GM18519 (cell line): ENCODE measurements around the gene ACSS3.

Experiments used
- ATAC-seq: cut with Tn5 transposase; IDR thresholded peaks from one replicate; pipeline ENCODE4 v1.9.1; 2021; ENCODE audit warnings: mild to moderate bottlenecking, moderate library complexity; ENCODE audit not compliant: unreplicated experiment, low FRiP score

ACSS3 gene

GRCh38 chr12:81212996-81213696 is 135.3 kb downstream of the ACSS3 start:
- no peak for ATAC-seq

DNA sequence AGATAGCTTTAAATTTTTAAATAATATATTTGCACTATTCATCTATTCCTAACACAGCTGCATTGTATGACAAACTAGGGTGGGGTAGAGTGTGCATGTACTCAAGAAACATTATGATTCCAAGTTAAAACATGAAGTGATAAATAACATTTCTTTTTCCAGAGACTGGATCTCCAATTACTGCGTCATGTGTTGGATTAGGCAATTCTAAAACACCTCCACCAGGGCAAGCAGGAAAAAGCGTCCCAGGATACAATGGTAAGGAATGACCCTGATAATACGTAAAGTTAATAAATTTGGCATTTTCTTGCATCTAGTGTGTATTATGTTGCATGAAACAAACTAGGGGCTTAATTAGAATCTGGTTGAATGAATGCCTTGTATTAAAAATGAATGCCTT is 138.9 kb downstream of the ACSS3 start:
- ATAC-seq = no peak

DNA sequence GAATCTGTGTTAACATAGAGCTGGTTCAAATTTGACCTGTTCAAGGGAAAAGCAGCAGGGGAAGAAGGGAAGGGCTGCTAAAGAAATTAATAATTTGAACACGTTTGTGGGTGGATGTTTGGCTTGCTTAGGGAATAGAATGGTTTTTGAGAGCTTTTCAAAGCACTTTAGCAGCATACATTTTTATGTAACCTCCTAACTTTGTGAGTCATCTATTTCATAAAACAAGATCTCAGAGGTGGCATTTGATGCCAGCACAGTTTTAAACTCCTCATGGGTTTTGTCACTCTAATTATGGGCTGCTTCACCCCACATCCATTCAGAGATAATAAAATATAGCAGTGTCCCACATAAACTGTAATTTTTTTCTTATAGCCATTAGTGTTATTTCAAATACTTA is 143.8 kb downstream of the ACSS3 start:
- no peak for ATAC-seq

- no peak for ATAC-seq
Observed at GRCh38 chr12:81222846-81223592, 145.1 kb downstream of the ACSS3 start.

GRCh38 chr12:81224626-81225025 is 146.7 kb downstream of the ACSS3 start:
- ATAC-seq = no peak

DNA sequence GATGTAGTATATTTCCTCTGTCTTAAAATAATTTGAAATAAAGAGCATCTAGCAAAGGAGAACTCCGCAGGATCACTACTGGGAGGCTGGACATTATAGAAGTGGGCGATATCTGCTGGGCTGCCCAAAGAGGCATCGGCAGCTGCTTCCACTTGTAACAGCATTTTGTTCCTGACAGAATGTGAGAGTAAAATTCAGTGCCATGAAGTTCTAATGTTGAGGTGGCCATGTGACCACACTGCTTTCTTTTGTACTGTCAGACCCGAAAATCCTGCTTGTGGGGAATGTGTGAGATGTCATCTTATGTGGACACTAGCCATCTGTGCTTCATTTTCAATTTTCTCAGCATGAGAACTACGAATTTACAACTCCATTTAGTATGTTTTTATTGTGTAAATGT is 151.9 kb downstream of the ACSS3 start:
- no peak for ATAC-seq

DNA sequence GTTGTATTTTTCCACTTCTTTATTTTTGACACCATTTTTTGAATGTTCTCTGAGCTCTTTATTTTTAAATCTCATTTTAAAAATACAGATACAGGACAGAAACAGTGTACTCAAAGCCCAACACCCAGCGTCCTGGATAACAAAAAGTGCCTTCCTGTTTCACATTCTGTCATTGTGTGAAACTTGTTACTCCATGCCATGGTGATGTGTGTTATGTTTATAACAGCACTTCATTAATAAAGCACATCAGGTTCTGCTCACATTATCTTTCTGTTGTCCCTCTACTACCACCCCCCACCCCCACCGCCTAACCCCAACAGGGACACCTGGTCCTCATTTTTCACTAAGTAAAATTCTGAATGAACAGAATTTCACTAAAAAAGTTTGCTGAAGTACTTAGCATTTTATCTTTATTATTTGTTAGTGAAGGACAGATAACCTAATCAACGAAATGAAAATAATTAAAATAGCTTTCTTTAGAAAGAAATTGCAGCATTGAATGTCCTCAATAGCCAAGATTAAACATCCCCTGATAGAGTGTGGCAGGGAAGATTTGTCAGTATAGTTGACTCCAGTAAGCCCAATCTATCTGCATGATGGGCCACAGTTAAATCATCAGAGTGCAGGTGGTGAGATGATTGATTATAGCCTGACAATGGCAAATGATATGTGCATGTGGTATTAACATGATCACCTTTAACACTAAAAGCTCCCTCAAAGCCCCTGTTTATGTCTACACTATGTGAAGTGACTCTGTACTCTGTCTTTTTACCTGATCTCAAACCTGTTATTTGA is 153.9 kb downstream of the ACSS3 start:
- no peak for ATAC-seq

DNA sequence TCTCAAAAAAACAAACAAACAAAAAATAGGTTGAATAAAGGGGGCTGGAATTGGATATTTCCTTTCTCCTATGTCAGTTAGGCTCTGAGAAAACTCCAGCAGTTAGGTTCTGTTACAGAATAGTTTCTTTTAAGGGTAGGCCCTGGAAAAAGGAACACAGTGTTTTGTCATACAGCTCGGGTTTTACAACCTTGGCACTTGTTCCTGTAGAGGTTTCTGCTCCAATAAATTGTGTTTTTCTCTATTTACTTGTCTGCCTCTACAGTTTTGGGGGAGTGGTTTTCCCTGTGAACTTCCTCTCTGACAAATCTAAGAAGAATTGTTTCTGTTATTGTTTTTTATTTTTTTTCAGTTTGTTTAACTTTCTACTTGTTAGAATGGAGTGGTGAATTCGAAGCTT is 167.6 kb downstream of the ACSS3 start:
- no peak for ATAC-seq

DNA sequence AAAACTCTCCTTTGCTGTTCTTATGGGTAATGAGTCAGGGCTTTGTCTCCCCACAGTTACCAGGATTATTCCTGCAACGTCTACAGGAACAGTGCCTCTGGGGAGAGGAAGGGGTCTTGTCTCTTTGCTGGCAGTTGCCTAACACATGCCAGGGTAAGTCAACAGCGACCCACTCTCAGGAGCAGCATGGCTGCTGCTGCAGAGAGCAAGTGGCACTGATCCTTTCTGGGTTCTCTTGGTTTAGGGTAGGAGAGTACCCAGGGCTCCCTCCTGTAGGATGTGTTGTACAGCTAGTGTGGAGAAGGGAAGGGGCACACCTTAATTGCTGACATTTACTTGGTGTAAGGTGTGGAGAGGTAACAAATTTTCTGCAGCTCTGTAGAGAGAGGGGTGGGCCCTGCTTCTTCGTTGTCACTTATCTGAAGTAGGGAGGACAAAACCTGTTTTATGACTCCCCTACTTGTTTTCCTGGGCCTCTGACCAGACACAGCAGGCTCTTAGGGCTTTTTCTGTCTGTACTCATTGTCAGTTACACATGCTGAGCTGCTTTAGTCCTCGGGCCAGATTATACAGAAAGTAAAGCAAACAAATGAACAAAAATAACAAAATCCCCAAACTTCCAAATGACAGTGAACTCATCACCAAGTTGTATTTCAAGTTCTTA is 168.2 kb downstream of the ACSS3 start:
- no peak for ATAC-seq

DNA sequence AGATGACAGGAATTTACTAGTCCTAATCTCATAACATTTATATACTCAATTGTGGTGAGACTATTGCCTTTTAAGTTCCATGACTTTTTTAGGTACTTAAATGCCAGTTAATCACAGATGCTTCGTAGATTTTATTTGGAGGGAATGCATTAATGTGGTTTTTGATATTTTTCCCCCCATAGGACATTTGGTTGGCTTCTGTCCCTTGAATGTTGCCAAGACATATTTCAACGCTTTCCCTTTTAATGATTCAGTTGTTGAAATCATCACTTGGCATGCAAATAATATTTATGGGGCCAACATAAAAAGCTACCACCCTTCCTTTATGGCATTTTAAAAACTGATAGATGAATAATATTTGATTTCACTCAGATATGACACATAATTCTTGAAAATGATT is 172.1 kb downstream of the ACSS3 start:
- ATAC-seq = no peak

GRCh38 chr12:81252228-81252627 is 174.3 kb downstream of the ACSS3 start:
- ATAC-seq = no peak

- ATAC-seq = no peak
Observed at GRCh38 chr12:81253360-81253759, 175.5 kb downstream of the ACSS3 start.

DNA sequence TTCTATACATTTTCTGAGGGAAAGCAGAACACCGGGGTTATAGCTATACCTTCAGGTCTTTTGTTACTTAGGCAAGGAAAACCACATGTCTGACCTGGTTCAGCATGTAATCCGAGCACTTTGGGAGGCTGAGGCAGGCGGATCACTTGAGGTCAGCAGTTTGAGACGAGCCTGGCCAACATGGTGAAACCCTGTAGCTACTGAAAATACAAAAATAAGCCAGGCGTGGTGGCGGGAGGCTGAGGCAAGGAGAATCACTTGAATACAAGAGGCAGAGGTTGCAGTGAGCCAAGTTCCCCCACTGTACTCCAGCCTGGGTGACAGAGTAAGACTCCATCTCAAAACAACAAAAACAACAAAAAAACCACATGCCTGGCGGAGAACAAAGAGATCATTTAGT is 177.6 kb downstream of the ACSS3 start:
- ATAC-seq = no peak

DNA sequence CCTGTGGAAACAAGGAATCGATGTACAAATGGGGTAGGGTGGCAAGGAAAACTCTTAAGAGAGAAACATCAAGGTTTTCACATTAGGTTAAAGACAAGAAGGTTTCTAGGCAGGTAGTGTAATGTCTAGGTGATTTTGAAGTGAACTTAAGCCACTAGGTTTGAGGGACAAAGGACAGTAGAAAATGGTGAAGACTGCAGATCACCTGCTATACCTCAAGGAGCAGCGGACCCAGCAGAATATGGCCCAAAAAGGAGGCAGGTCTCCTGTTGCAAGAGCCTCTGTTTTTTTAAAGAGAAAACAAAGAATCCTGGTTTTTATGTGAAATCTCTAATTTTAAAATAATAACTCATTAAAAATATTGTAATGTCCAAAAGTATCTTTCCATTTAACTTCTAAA is 178.1 kb downstream of the ACSS3 start:
- ATAC-seq = no peak

- no peak for ATAC-seq
Observed at GRCh38 chr12:81257947-81258551, 180.2 kb downstream of the ACSS3 start.

GRCh38 chr12:81259360-81259759 is 181.5 kb downstream of the ACSS3 start:
- no peak for ATAC-seq

- no peak for ATAC-seq
Observed at GRCh38 chr12:81261508-81262207, 183.8 kb downstream of the ACSS3 start.

GRCh38 chr12:81263072-81263471 is 185.2 kb downstream of the ACSS3 start:
- ATAC-seq = no peak

DNA sequence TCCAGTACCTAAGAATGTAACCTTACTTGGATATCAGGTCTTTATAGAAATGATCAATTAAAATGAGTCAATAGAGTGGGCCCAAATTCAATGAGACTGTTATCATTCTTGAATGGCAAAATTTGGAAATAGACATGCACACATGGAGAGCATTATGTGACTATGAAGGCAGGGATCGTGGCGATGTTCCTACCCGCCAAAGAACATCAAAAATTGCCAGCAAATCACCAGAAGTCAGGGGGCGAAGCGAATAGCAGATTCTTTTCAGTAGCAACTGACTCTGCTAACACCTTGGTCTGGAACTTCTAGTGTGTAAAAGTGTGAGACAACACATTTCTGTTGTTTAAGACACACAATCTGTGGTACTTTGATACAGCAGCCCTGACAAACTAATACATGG is 192.5 kb downstream of the ACSS3 start:
- no peak for ATAC-seq
